Melanocyte of skin (primary cell): ENCODE data around the gene EPHA4. TPM values are rescaled to one million over a fixed set of nuclear protein-coding genes. Genes with fewer than 3 reads are reported as not detected.

ENCODE experiments used
- total RNA-seq, 2 donors: library from RNA; depleted of rRNA; stranded (reverse); fragments of >200 nt; gene quantifications; 2 replicates each; pipeline ENCODE4 v1.2.3, GENCODE V29; 2012

The EPHA4 gene
- 10 to 100 TPM; 32.0 to 34.4 TPM for total RNA-seq

GRCh38 chr2:221572219-221572820 lies at the start of gene EPHA4:
Gene EPHA4, minus strand, starts transcription at chr2:221572304. Its CDS starts 56 bp downstream, at chr2:221572248.

